ENCODE measurements around the gene PCBD2.
A peak's percentile ranks its signal among the peaks of the same experiment; 100 is the strongest.
"Not testable (repeated sequence)": the region's sequence is repeated elsewhere in the genome, so short reads cannot be mapped to it uniquely, and the experiment has no call there.

The PCBD2 gene

DNA sequence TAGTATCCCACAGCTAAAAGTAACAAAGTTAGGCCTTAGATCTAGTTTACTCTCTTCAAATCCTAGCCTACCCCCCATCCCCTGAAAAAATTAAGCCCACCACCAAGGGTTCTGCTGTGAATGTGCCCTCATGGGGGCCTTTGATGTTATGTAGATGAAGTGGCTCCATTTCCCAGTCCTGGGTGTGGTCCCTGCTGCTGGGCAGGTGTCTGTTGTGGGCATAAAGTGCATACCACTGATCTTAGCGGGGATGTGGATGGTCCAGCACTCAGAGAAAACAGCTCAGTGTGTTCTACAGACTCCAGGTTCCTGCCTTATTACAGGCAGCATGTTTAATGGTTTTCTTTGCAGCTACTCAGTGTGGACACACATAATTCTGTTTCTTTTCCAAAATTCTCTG is 1.9 kb downstream of the PCBD2 start:
- peak in 1 of 2 donors; percentile 14 for DNase-seq

DNA sequence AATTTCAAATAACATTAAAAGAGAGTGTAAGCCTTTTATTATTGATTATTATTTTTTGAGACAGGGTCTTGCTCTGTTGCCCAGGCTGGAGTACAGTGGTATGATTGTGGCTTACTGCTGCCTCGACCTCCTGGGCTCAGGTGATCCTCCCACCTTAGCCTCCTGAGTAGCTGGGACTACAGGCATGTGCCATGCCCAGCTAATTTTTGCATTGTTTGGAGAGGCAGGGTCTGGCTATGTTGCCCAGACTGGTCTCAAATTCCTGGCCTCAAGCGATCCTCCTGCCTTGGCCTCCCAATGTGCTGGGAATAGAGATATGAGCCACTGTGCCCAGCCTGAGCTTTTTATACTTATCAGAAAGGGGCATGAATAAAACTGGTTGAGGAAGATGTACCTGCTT is 5.8 kb downstream of the PCBD2 start:
- DNase-seq = not testable (repeated sequence)

DNA sequence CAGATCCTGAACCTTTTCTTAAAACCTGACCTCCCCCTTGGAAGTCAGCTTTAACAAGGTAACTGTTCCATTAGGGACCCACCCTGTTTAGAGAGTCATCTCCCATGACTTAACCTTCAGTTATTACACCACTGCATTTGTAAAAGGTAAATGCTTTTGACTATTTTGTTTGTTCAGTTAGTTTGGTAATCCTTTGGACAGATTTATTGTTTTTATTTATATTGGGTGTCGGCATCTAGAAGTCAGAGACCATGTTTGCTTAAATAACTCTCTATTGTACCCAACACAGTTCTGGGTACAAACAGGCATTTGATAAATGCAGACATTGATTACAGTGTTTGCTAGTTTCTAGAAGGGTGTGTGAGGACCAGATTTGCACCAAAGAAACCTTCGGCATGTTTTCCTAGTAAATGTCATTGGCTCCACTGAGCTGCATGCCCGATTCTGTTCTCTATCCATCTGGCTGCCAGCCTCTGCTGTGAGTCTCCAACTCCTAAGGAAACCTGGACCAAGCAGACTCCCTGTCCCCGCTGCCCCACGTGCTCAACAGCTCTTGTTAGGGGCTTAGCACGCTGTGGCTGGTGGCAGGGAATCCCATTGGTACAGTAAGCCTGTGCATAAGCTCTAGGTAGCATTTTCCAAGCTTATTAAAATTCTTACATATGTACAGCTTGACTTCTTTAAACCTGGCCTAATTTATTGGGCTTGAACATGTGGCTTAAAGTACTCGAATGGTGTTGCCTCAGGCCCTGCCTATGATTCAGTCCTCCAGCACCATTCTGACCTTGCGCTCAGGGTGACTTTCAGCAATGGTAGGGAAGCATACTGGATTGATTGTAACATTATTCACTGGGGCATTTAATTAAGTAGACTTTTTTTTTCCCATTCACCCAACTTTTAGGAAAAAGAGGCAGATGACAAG is 6.6 kb downstream of the PCBD2 start:
- no peak for DNase-seq

DNA sequence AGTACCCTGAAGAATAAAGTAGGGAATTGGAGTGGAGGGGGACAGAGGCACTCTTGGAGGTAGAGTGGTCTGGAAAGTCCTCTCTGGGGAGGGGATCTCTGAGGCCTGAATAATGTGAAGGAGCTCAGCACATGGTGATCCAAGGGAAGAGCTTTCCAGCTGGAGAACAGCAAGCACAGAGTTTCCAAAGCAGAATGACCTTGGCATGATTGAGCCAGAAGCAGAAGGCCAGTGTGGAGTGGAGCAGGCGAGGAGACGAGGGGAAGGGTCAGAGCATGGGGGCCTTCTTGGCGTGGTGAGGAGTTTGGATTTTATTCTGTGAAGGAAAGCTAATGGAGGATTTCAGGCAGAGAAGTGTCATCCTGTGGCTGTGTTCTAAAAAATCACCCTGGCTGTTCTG is 8.3 kb downstream of the PCBD2 start:
- no peak for DNase-seq

DNA sequence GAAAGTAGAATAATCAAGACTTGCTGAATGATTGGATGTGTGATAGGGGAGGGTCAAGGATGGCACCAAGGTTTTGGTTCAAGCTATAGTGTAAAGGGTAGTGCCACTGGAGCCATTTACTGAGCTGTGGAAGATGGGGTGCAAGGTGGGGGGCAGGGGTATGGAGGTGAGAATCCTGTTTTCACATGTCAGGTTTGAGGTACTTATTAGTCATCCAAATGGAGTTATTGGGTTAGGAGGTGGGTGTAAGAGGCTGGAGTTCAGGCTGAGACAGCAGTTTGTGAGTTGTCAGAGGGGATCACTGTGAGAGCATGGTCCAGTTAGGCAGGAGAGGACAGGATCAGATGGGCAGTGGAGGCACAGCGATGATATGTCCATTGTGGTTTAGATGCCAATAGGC is 8.9 kb downstream of the PCBD2 start:
- DNase-seq = no peak

DNA sequence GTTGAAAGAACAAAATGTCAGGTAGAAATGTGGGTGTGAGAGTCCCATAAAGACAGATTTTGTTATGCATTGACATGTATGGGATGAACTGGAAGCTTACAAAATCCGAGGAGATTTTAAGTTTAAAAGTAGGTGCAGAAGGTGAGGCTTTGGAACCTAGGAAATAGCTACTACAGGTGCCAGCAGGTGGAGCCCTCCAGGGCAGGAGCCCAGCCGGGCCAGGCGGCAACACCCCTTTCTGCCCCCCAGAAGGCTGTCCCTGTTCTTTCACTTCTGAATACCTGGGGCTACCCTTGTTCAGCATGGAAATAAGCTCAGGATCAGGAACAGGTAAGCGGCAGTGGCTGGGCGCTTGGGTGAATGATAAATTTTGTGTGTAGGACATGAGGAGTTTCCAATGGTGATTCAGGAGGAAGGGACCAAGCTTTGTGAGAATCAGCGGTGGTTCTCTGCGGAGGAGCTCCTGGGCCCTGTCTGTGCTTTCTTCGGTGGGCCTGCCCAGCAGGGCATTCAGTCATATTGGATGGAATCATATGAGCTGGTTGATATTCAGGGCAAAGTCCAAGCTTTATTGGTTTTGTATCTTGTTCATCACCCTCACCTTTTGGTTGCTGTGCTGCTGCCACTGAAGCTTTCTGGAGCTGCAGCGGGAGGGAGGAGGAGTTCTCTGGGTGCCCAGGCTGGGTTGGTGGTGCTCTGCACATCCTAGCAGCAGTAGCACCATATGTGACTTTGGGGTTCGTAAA is 12.3 kb downstream of the PCBD2 start:
- no peak for DNase-seq

DNA sequence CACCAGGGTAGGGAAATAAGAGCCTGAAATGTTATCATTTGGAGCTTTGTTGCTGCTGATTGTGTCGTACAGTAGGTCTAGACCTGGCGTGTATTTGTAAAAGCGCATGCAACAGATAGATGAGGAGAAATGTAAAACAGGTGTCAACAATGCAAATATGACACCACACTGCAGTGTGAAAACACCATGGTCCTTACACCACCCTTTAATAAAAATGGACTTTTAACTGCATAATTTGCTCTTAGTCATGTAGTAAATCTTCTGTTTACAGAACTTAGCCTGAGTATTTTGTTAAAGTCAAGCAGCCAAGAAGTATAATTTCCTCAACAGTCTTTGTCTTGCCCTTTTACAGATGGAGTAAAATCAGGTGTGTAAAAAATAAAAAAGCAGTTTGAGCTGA is 13.9 kb downstream of the PCBD2 start:
- no peak for DNase-seq

DNA sequence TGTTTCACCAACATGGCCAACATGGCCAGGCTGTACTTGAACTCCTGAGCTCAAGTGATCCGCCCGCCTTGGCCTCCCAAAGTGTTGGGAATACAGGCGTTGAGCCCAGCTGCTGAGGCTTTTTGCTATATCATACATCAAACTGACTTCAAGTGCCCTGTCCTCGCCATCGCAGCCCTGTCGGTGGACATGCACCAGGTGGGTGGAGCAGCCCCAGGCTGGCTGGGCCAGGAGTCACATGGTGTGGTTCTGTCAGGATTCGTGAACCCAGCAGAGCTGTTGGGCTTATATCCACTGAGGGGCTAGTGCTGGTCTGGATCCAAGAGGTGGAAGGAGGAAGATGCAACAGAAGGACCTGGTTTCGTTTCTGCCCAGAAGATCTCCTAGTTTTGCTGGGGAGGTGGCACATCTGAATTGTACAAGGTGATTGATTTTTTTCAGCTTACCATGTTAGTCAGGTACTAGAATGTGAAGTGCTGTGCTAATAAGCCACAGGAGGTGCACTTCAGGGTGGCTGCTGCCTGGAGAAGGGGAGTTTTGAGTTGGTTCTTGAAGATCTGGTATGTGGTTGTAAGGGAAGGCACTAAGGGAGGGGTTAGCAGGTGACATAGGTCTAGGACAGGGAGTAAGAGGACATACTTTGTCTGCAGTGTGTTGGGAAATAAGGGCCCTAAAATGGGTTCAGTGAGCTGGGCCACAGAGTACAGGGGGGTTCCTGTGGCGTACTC is 16.1 kb downstream of the PCBD2 start:
- DNase-seq = no peak

DNA sequence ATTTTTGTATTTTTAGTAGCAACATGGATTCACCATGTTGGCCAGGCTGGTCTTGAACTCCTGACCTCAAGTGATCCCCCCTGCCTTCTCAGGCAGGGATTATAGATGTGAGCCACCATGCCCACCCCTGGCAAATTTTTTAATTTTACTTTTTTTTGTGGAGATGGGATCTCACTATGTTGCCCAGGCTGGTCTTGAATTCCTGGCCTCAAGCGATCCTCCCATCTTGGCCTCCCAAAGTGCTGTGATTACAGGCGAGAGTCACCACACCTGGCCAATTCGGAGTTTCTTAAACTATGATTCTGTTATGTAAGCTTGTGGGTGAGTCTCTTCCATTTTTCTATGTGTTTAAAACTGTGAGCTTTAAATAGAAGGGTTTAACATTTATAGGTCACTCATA is 27.6 kb downstream of the PCBD2 start:
- DNase-seq = no peak

DNA sequence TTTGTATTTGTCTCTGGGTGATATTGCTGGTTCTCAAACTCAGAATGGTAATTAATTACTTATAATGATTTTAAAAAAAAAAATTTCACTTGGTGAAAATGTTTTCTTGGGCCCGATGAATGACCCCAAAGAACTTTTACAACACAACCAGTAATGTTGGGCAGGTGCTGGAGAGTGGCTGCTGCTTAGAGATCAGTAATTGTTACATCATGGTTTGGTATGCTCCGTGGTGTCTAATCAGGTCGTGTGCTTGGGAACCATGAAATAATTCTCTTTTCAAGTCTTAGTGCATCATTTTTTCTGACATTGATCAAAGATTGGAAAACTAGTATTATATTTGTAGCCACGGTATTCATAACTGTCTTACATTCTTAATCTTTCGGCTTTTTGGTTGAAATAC is 29.3 kb downstream of the PCBD2 start:
- no peak for DNase-seq

DNA sequence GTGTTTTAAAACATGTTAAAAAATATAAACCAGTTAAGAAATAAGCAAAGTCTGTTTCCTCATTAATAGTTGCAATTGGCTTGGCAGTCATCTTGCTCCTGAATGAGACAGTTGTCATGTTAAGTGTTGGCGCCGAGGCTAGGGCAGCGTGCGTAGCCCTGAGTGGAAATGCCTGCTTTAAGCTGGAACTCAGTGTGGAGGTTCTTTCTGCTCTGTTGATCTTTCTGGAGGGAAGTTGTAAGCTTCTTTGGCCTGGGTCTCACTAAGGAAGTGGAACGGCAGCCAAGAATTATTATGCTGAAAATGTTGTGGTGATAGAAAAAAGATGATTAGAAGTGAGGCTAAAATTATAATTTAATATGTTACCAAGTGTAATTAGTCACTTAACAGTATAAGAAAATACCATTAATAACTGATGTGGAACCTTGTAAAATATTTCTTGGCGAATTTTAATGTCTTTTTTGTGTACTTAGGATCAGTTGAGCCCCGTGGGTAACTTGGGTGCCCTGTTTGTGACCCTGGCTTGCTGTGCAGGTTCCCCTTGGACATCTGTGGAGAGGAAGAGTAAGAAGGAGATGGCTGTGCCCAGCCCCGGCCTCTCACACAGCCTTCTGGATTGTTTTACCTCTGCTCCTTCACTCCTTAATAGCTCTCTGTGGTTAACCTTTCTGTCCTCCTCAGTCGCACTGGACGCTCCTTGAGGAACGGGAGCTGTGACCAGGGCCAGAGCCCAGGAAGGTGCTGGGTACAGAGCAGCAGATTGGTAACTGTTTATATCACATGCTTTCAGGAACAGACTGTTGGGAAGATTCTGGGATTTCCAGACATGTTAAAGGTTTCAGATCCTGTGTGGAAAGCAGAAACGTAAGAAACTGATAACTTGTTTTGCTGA is 31.0 kb downstream of the PCBD2 start:
- no peak for DNase-seq

DNA sequence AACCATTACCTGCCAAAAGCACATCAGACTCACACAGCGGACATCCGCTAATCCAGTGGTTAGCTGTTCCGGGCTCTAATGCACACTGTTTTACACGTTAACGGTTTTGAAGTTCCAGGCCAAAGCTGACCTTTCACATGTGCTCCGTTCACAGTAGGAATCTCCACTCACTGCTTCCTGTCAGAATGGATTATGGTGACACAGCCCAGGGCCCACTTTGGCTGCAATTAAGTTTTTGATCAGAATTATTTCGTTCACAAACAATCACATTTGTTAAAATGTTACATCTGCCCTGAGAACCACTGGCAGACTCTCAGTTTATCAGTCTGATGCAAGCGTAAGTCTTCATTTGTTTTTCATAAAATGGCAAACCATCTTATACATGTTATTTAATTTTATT is 32.6 kb downstream of the PCBD2 start:
- DNase-seq = no peak

DNA sequence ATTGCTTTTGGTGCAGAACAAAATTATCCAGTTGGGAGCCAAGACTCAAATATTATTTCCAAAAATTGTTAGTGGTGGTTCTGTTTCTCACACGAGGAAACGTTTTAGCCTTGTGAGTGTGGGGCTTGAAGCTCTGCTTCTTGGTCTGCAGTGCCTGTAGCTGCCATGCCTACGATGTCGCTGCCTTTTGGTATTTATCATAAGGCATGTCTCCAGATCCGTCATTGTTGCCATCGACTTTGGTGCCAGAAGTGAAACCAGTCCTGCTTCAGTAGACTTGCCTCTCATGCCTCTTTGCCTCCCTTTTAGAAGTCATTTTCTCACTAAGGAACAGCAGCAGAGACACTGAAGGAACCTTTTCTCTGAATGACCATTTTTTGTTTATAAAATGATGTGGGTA is 33.1 kb downstream of the PCBD2 start:
- DNase-seq = no peak

DNA sequence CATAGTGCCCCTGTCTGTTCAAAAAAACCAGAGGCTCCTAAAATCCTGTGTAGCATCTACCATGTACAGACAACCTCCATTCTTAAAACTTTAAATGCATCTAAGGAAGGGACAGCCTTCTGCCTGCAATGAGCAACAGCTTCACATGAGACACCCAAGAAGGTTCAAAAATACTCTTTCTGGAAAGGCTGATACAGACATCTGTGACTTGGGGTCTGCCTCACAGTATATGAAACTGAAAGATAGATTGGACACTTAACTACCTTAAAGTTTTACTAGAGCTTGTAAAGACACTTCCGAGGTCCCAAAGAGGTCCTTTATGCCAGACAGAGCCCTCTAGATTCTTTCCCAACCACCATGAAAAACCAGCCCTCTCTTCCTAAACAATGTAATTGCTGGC is 34.6 kb downstream of the PCBD2 start:
- DNase-seq = no peak

DNA sequence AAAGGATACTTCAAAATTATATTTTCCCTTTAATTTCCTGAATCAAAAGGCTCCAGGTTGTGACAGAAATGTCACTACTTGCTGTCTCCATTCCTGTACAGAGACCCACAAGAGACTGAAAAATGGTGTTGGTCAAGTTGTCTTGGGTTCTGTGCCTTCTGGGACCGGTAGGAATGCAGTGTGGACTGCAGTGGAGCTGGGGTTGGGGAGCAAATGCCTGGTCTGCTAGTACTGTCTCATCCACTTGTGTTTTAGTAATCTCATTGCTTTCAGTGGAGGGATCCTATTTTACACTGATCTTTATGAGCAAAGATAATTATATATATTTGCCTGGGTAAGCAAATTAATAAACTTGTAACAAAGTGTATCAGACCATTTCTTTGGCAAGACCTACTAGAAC is 38.6 kb downstream of the PCBD2 start:
- no peak for DNase-seq

DNA sequence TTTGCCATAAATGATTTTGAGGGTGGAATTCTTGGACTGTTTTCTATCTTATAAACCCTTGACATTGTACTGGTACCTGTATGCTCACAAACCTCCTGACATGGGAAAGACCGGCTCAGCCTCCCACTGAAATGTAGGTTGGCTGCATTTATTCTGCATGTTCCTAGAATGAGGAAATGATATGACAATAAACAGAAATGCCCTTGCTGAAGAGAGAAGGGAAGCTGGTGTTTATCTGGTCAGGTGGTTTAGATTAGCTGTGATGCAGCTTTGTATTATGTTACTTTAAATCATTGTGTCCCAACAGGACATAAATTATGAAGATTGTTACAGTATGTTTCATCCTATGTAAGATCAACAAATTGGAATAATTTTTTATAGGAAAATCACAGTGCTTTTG is 39.7 kb downstream of the PCBD2 start:
- DNase-seq = no peak

DNA sequence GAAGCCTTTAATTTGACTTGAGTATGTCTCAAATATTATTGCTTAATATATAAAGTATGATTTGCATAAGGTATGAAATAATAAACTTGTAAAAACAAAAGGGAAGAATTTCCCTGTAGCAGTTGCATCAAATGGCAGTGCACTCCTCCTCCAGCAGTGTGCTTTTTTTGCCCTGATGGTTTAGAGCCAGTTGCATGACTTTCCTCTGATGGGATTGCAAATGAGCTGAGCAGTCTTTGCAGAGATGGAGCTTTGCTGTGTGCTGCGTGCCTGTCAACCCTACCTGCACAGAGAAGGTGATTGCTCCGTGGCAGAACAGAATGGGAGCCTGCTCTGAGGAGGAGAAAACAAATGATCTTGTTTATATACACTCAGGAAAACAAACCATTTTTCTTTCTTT is 40.1 kb downstream of the PCBD2 start:
- no peak for DNase-seq

DNA sequence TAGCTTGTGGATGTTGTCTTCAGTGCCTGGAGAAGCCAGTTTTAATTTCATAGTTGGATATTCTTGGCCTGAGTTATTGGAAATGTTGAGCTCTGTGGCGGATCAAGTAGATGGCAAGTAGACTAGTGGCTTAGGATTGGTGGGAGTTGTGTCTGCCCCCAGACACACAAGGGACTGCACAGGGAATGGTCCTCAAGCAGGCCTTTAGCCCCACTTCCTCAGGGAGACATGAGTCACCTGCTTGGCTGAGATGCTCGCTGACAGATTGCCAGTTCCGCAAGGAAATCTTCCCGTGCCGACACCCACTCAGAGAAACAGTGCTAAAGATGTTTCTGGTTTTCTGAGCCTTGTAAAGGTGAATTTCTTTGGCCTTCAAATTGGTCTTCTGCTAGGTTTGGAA is 44.0 kb downstream of the PCBD2 start:
- DNase-seq = no peak

DNA sequence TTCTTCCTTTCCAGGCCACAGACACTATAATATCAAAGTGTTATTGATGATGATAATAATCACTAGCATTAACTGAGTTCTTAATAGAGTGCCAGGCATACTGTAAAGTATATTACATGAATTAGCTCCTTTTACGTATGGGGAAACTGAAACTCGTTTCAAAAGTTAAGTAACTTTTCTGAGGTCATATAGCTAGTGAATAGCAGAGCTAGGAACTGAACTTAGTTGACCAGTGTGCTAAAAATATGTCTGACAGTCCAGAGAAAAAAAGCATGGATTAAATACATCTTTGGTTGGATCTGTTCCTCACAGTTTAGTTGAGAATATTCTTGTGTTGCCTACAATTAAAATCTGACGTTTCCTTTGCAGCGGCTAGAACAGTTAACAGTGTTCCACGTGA is 44.4 kb downstream of the PCBD2 start:
- no peak for DNase-seq

DNA sequence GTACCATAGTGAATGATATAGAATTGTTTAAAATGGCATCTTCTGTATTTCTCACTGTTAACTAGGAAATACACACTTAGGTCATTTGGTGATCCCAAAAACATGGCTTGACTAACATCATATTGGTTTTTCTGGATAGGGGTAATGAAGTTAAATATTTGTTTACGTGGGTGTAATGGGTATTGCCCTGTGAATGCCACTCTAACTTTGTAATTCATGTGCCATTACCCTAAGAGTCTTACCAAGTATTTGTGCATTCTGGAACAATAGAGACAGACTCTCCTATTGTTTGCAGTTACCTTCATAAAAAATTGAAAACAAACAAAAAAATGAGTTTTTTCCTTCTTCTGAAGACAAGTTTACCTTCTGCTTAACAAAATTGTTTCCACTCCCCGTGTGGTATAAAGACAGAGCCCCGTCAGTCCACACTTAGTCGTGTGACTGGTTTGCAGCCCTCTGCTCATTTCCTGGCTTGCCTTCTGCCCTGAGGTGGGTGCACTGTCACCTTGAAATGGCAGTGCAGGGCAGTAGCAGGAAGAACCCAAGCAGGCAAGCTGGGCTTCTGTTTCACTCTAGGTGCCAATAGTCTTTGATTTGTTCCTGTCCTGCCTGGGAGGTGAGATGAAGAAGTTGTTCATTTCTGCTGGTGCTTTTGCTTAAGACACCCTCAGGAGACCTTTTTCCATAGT is 53.1 kb downstream of the PCBD2 start:
- DNase-seq = no peak

DNA sequence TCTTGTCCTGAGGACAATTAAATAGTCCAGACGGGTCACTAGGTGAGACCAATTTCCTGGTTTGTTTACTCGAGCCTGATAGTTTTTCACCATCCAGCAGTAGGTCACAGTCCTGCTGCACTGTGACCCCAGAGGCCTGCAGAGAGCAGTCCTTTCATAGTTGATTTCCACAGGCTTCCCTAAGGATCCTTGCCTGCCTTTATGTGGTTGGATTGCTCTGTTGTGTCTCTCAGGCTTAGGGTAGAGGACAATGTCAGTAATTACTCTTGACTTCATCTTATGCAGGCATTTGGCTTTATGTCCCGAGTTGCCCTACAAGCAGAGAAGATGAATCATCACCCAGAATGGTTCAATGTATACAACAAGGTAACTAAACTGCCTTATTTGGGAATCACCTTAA is 53.8 kb downstream of the PCBD2 start:
- no peak for DNase-seq

DNA sequence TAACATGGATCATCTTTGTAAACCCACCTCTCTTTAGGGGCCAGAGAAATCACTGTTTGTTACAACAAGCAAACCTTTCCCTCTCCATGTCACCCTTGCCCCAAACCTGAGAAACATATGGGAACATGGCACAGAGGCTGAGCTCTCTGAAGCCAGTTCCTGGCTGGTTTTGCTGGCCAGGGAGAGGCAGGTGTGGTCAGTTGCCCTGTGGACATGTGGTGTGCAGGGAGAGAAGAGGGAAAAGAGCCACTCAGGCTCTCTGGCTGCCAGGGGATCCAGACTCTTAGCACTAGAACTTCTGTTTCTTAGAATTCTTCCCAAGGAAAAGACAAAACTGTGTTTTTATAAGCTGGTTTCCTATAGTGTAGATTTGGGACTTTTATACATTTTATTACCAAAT is 58.2 kb downstream of the PCBD2 start:
- no peak for DNase-seq
